Upper lobe of left lung (tissue), 6 donors: Measurements from ENCODE around the gene ARID5B. TPM values are rescaled to one million over a fixed set of nuclear protein-coding genes. Genes with fewer than 3 reads are reported as not detected.

Experiments used
- ATAC-seq, 2 donors: fragments of 200-7000 bp; cut with Tn5 transposase; one replicate each; pipeline ENCODE4 v1.9.1; 2022; ENCODE audit warnings: mild to moderate bottlenecking in 2 of 2, moderate library complexity in 2 of 2; ENCODE audit not compliant: low FRiP score in 2 of 2
- DNase-seq, 2 donors: peaks; one replicate each; pipeline ENCODE4 v3.0.0-alpha.2; 2019 to 2020
- H3K27ac ChIP-seq, 4 donors: fragments of 200-600 bp; sonication (generic); one replicate each; pipeline ENCODE4 v1.5.1; 2016 to 2019
- H3K27me3 ChIP-seq, 4 donors: fragments of 200-600 bp; sonication (generic); one replicate each; pipeline ENCODE4 v1.5.1; 2017 to 2019
- H3K36me3 ChIP-seq, 4 donors: fragments of 200-600 bp; sonication (generic); one replicate each; pipeline ENCODE4 v1.5.1; 2016 to 2019
- H3K4me1 ChIP-seq, 4 donors: fragments of 200-600 bp; sonication (generic); one replicate each; pipeline ENCODE4 v1.5.1; 2018 to 2019
- H3K4me3 ChIP-seq, 4 donors: fragments of 200-600 bp; sonication (generic); one replicate each; pipeline ENCODE4 v1.5.1; 2017 to 2019; ENCODE audit warnings: mild to moderate bottlenecking in 2 of 4, moderate library complexity in 1 of 4
- H3K9me3 ChIP-seq, 4 donors: fragments of 200-600 bp; sonication (generic); one replicate each; pipeline ENCODE4 v1.5.1; 2018 to 2019
- EP300 ChIP-seq, 4 donors: sonication (generic); formaldehyde crosslinking; IDR thresholded peaks; one replicate each; pipeline ENCODE4 v1.5.1; 2017; ENCODE audit warnings: antibody characterized with exemption in 4 of 4, control low read depth in 2 of 4
- POLR2A ChIP-seq, 4 donors: fragments of 450-650 bp; IDR thresholded peaks; one replicate each; pipeline ENCODE4 v1.5.1; 2016 to 2017; ENCODE audit warnings: antibody characterized with exemption in 4 of 4, mild to moderate bottlenecking in 2 of 4
- POLR2AphosphoS5 ChIP-seq, 2 donors: sonication (generic); formaldehyde crosslinking; IDR thresholded peaks; one replicate each; pipeline ENCODE4 v1.5.1; 2017; ENCODE audit warnings: antibody characterized with exemption in 2 of 2
- WGBS, 2 donors: methylation state at CpG; one replicate each; pipeline ENCODE4 v1.1.5; 2017 to 2018; 5-methylcytosine and 5-hydroxymethylcytosine counted together
- total RNA-seq, 6 donors: library from RNA; depleted of rRNA in 4 of 6; stranded (reverse); fragments of >200 nt in 4 of 6; gene quantifications; one replicate each; pipeline versions ENCODE4 v1.1.0 to v1.2.1, GENCODE V29; 2016 to 2021
- TF ChIP-seq, protein P1 (sequence below), 6 experiments: fragments of 450-650 bp in 4 of 6; fragments of 200-600 bp in 2 of 6; sonication (generic) in 2 of 6; IDR thresholded peaks; one replicate each; pipeline ENCODE4 v1.5.1; 2016 to 2019; ENCODE audit warnings: antibody characterized with exemption in 6 of 6
- donor health status: DM: no; HTN: no; CAD: no; lungs with moderate emphysema.
- donor health status: DM: no; HTN: yes; CAD: no; lungs with severe emphysema.

The ARID5B gene
- total RNA-seq, 6 donors from 2014 or later, result 20.2 to 51.3 (median 28.4) TPM

GRCh38 chr10:62005281-62005680, 103.8 kb downstream of the ARID5B start:
- Histone ChIP-seq H3K36me3 (no peaks in the 10 kb centered on the region), H3K27ac (no peak overlapping the region), H3K9me3 (no peaks in the 10 kb centered on the region), H3K4me1 (peaks cover 0 to 15% (median 11%) of the 10 kb centered on the region in 4 donors), H3K4me3 (no peak overlapping the region), H3K27me3 (no peaks in the 10 kb centered on the region)
- ATAC-seq (peak in 1 of 2 donors; percentile 65), DNase-seq (no peak)
- TF ChIP-seq EP300 (IDR thresholded peaks at IDR 0.05), result no peak
- TF ChIP-seq POLR2A (IDR thresholded peaks at IDR 0.05), result no peak
- TF ChIP-seq, protein P1, sequence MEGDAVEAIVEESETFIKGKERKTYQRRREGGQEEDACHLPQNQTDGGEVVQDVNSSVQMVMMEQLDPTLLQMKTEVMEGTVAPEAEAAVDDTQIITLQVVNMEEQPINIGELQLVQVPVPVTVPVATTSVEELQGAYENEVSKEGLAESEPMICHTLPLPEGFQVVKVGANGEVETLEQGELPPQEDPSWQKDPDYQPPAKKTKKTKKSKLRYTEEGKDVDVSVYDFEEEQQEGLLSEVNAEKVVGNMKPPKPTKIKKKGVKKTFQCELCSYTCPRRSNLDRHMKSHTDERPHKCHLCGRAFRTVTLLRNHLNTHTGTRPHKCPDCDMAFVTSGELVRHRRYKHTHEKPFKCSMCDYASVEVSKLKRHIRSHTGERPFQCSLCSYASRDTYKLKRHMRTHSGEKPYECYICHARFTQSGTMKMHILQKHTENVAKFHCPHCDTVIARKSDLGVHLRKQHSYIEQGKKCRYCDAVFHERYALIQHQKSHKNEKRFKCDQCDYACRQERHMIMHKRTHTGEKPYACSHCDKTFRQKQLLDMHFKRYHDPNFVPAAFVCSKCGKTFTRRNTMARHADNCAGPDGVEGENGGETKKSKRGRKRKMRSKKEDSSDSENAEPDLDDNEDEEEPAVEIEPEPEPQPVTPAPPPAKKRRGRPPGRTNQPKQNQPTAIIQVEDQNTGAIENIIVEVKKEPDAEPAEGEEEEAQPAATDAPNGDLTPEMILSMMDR (IDR thresholded peaks at IDR 0.05), result no peak
- no peak for TF ChIP-seq POLR2AphosphoS5 (IDR thresholded peaks at IDR 0.05)
- WGBS, 2 donors, result 91 to 93% methylated on average over 2 of the region's 2 CpGs

- peaks cover 0 to 15% (median 11%) of the 10 kb centered on the region in 4 donors for H3K4me1 ChIP-seq
- H3K27me3 ChIP-seq, result no peaks in the 10 kb centered on the region
- no peaks in the 10 kb centered on the region for H3K36me3 ChIP-seq
- ATAC-seq (no peak), DNase-seq (no peak)
- no peak overlapping the region for H3K27ac ChIP-seq
- TF ChIP-seq EP300 (IDR thresholded peaks at IDR 0.05) (no peak), POLR2AphosphoS5 (IDR thresholded peaks at IDR 0.05) (no peak), POLR2A (IDR thresholded peaks at IDR 0.05) (no peak)
- TF ChIP-seq, protein P1 (IDR thresholded peaks at IDR 0.05), result no peak
- H3K4me3 ChIP-seq, result no peak overlapping the region
- WGBS, 2 donors, result 48 to 62% methylated on average over 3 of the region's 3 CpGs
- H3K9me3 ChIP-seq, result no peaks in the 10 kb centered on the region
These were observed 104.2 kb downstream of the ARID5B start for GRCh38 chr10:62005687-62006086.

- ATAC-seq (no peak), DNase-seq (no peak)
- H3K27me3 ChIP-seq, result no peaks in the 10 kb centered on the region
- no peak overlapping the region for H3K27ac ChIP-seq
- 96 to 98% methylated on average over 2 of the region's 2 CpGs for WGBS, 2 donors
- no peaks in the 10 kb centered on the region for H3K9me3 ChIP-seq
- H3K4me3 ChIP-seq, result no peak overlapping the region
- H3K36me3 ChIP-seq, result no peaks in the 10 kb centered on the region
- peaks cover 0 to 15% (median 14%) of the 10 kb centered on the region in 4 donors for H3K4me1 ChIP-seq
- TF ChIP-seq POLR2AphosphoS5 (IDR thresholded peaks at IDR 0.05) (no peak), EP300 (IDR thresholded peaks at IDR 0.05) (no peak), POLR2A (IDR thresholded peaks at IDR 0.05) (no peak)
- TF ChIP-seq, protein P1 (IDR thresholded peaks at IDR 0.05), result no peak
These were observed 105.6 kb downstream of the ARID5B start for GRCh38 chr10:62007145-62007544.

GRCh38 chr10:62008196-62008595, 106.7 kb downstream of the ARID5B start:
- no peaks in the 10 kb centered on the region for H3K36me3 ChIP-seq
- H3K4me1 ChIP-seq, result peaks cover 0 to 15% (median 12%) of the 10 kb centered on the region in 4 donors
- no peaks in the 10 kb centered on the region for H3K9me3 ChIP-seq
- no peak overlapping the region for H3K4me3 ChIP-seq
- ATAC-seq (no peak), DNase-seq (no peak)
- H3K27me3 ChIP-seq, result no peaks in the 10 kb centered on the region
- TF ChIP-seq, protein P1 (IDR thresholded peaks at IDR 0.05), result no peak
- TF ChIP-seq EP300 (IDR thresholded peaks at IDR 0.05) (no peak), POLR2AphosphoS5 (IDR thresholded peaks at IDR 0.05) (no peak), POLR2A (IDR thresholded peaks at IDR 0.05) (no peak)
- 95 to 97% methylated on average over 6 of the region's 6 CpGs for WGBS, 2 donors
- no peak overlapping the region for H3K27ac ChIP-seq

- H3K4me1 ChIP-seq, result peaks cover 0 to 15% (median 11%) of the 10 kb centered on the region in 4 donors
- H3K4me3 ChIP-seq, result no peak overlapping the region
- H3K27me3 ChIP-seq, result no peaks in the 10 kb centered on the region
- TF ChIP-seq EP300 (IDR thresholded peaks at IDR 0.05) (no peak), POLR2A (IDR thresholded peaks at IDR 0.05) (no peak), POLR2AphosphoS5 (IDR thresholded peaks at IDR 0.05) (no peak)
- TF ChIP-seq, protein P1 (IDR thresholded peaks at IDR 0.05), result no peak
- H3K27ac ChIP-seq, result no peak overlapping the region
- no peak for DNase-seq
- H3K36me3 ChIP-seq, result no peaks in the 10 kb centered on the region
- no peak for ATAC-seq
- H3K9me3 ChIP-seq, result no peaks in the 10 kb centered on the region
- 77 to 85% methylated on average over 2 of the region's 2 CpGs for WGBS, 2 donors
These were observed 107.4 kb downstream of the ARID5B start for GRCh38 chr10:62008946-62009345.
